ENCODE results near the gene PCDHGC3. TPM values are rescaled to one million over a fixed set of nuclear protein-coding genes. Genes with fewer than 3 reads are reported as not detected.

The PCDHGC3 gene
- total RNA-seq, 1 experiment from 2014 or later: 29.1 TPM

GRCh38 chr5:141527426-141527825, 51.7 kb downstream of the PCDHGC3 start:
- DNase-seq (ENCODE audit: low spot score) (no peak), ATAC-seq (no peak)
- peaks cover 20% of the 10 kb centered on the region for H3K4me1 Mint-ChIP-seq
- ChIA-PET CTCF (interaction anchor here (1.9 kb wide), 1 partner anchor 119 kb away, joined by 4 read pairs; the partner anchor contains the start of gene PCDHGB6), POLR2A (no interaction called here)
- no peak overlapping the region for H3K27ac Mint-ChIP-seq
- no peak for TF ChIP-seq CREM (CRISPR knock-in tag; IDR thresholded peaks at IDR 0.05)
- TF ChIP-seq EMX1 (CRISPR knock-in tag; IDR thresholded peaks at IDR 0.05): no peak
- TF ChIP-seq ZNF219 (CRISPR knock-in tag; IDR thresholded peaks at IDR 0.05; ENCODE audit: borderline replicate concordance): no peak
- no peak for TF ChIP-seq ZNF121 (CRISPR knock-in tag; IDR thresholded peaks at IDR 0.05)
- no peak for TF ChIP-seq ZNF232 (CRISPR knock-in tag; IDR thresholded peaks at IDR 0.05)
- no peak for TF ChIP-seq JUN (CRISPR knock-in tag; IDR thresholded peaks at IDR 0.05)
- no peak for TF ChIP-seq NR2C2 (CRISPR knock-in tag; IDR thresholded peaks at IDR 0.05)
- TF ChIP-seq SMAD3 (CRISPR knock-in tag; IDR thresholded peaks at IDR 0.05; ENCODE audit: borderline replicate concordance): no peak
- no peak for TF ChIP-seq MXD4 (CRISPR knock-in tag; IDR thresholded peaks at IDR 0.05; ENCODE audit: borderline replicate concordance)
- no peak for TF ChIP-seq GTF2I (CRISPR knock-in tag; conservative IDR thresholded peaks at IDR 0.05)
- TF ChIP-seq CBFB (CRISPR knock-in tag; IDR thresholded peaks at IDR 0.05; ENCODE audit: low read depth): no peak
- TF ChIP-seq, protein P1, sequence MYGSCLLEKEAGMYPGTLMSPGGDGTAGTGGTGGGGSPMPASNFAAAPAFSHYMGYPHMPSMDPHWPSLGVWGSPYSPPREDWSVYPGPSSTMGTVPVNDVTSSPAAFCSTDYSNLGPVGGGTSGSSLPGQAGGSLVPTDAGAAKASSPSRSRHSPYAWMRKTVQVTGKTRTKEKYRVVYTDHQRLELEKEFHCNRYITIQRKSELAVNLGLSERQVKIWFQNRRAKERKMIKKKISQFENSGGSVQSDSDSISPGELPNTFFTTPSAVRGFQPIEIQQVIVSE (CRISPR knock-in tag; IDR thresholded peaks at IDR 0.05; ENCODE audit: borderline replicate concordance): no peak
- TF ChIP-seq SMAD4 (CRISPR knock-in tag; IDR thresholded peaks at IDR 0.05): no peak
- TF ChIP-seq ZNF396 (CRISPR knock-in tag; IDR thresholded peaks at IDR 0.05; ENCODE audit: borderline replicate concordance): no peak
- no peaks in the 10 kb centered on the region for H3K9me3 Mint-ChIP-seq
- no peaks in the 10 kb centered on the region for H3K27me3 Mint-ChIP-seq (ENCODE audit: low read depth)
- H3K36me3 Mint-ChIP-seq: peaks cover 34% of the 10 kb centered on the region
- H3K4me3 Mint-ChIP-seq: no peak overlapping the region

Other genes with a start within 250 kb of the PCDHGC3 start
- 7.7 to 8.7 TPM (median 8.4 TPM) in 3 replicates for gene PCDHB15, start 230.6 kb upstream of the PCDHGC3 start, total RNA-seq (2021)
- gene SLC25A2, start 171.9 kb upstream of the PCDHGC3 start, total RNA-seq (2021): 0.24 TPM in 1 of 3 replicates, not detected in the others
- gene TAF7, start 155.2 kb upstream of the PCDHGC3 start, total RNA-seq (2021): 87.8 to 96.2 TPM (median 90.1 TPM) in 3 replicates
- gene PCDHGA1, start 145.5 kb upstream of the PCDHGC3 start, total RNA-seq (2021): 1.1 to 1.5 TPM (median 1.2 TPM) in 3 replicates
- gene PCDHGA2, start 137.2 kb upstream of the PCDHGC3 start, total RNA-seq (2021): 0.66 to 0.96 TPM (median 0.94 TPM) in 3 replicates
- gene PCDHGA3, start 132.1 kb upstream of the PCDHGC3 start, total RNA-seq (2021): 0.92 to 1.3 TPM (median 0.98 TPM) in 3 replicates
- 4.9 to 5.6 TPM (median 5.5 TPM) in 3 replicates for gene PCDHGB1, start 125.9 kb upstream of the PCDHGC3 start, total RNA-seq (2021)
- gene PCDHGA4, start 120.9 kb upstream of the PCDHGC3 start, total RNA-seq (2021): 3.4 to 3.9 TPM (median 3.5 TPM) in 3 replicates
- 4.1 to 5.5 TPM (median 5.2 TPM) in 3 replicates for gene PCDHGB2, start 116.0 kb upstream of the PCDHGC3 start, total RNA-seq (2021)
- gene PCDHGA5, start 111.8 kb upstream of the PCDHGC3 start, total RNA-seq (2021): 2.0 to 2.5 TPM (median 2.4 TPM) in 3 replicates
- gene PCDHGB3, start 105.7 kb upstream of the PCDHGC3 start, total RNA-seq (2021): 3.3 to 4.2 TPM (median 3.5 TPM) in 3 replicates
- 2.6 to 3.3 TPM (median 3.0 TPM) in 3 replicates for gene PCDHGA6, start 102.1 kb upstream of the PCDHGC3 start, total RNA-seq (2021)
- 1.6 to 2.8 TPM (median 2.1 TPM) in 3 replicates for gene PCDHGA7, start 93.2 kb upstream of the PCDHGC3 start, total RNA-seq (2021)
- 7.8 to 9.1 TPM (median 8.8 TPM) in 3 replicates for gene PCDHGB4, start 88.3 kb upstream of the PCDHGC3 start, total RNA-seq (2021)
- gene PCDHGA8, start 83.3 kb upstream of the PCDHGC3 start, total RNA-seq (2021): 1.4 to 2.4 TPM (median 2.1 TPM) in 3 replicates
- 7.6 to 9.7 TPM (median 7.7 TPM) in 3 replicates for gene PCDHGB5, start 78.0 kb upstream of the PCDHGC3 start, total RNA-seq (2021)
- 1.9 to 2.9 TPM (median 2.3 TPM) in 3 replicates for gene PCDHGA9, start 73.2 kb upstream of the PCDHGC3 start, total RNA-seq (2021)
- gene PCDHGB6, start 67.9 kb upstream of the PCDHGC3 start, total RNA-seq (2021): 6.0 to 6.7 TPM (median 6.1 TPM) in 3 replicates
- gene PCDHGA10, start 63.0 kb upstream of the PCDHGC3 start, total RNA-seq (2021): 10.7 to 11.9 TPM (median 11.0 TPM) in 3 replicates
- 10.5 to 11.2 TPM (median 10.7 TPM) in 3 replicates for gene PCDHGB7, start 58.3 kb upstream of the PCDHGC3 start, total RNA-seq (2021)
- gene PCDHGA11, start 54.9 kb upstream of the PCDHGC3 start, total RNA-seq (2021): 7.0 to 8.4 TPM (median 7.1 TPM) in 3 replicates
- 1.6 to 2.1 TPM (median 1.9 TPM) in 3 replicates for gene PCDHGA12, start 45.5 kb upstream of the PCDHGC3 start, total RNA-seq (2021)
- 4.5 to 6.1 TPM (median 5.1 TPM) in 3 replicates for gene PCDHGC4, start 9.1 kb downstream of the PCDHGC3 start, total RNA-seq (2021)
- gene PCDHGC5, start 13.1 kb downstream of the PCDHGC3 start, total RNA-seq (2021): 1.1 to 1.5 TPM (median 1.1 TPM) in 3 replicates
- 90.9 to 109 TPM (median 96.0 TPM) in 3 replicates for gene DIAPH1, start 143.0 kb downstream of the PCDHGC3 start, total RNA-seq (2021)
- gene HDAC3, start 160.9 kb downstream of the PCDHGC3 start, total RNA-seq (2021): 84.7 to 96.2 TPM (median 94.5 TPM) in 3 replicates
- gene RELL2, start 161.0 kb downstream of the PCDHGC3 start, total RNA-seq (2021): 19.3 to 23.8 TPM (median 21.4 TPM) in 3 replicates
- 43.6 to 50.3 TPM (median 44.8 TPM) in 3 replicates for gene FCHSD1, start 175.5 kb downstream of the PCDHGC3 start, total RNA-seq (2021)
- gene ARAP3, start 206.3 kb downstream of the PCDHGC3 start, total RNA-seq (2021): 51.2 to 60.4 TPM (median 53.4 TPM) in 3 replicates

Measured in WTC11 (cell line).